RPMI7951 (cell line): Measurements from ENCODE around the gene BTF3. TPM values are rescaled to one million over a fixed set of nuclear protein-coding genes. Genes with fewer than 3 reads are reported as not detected.
A peak's percentile ranks its signal among the peaks of the same experiment; 100 is the strongest.
"Not testable (repeated sequence)": the region's sequence is repeated elsewhere in the genome, so short reads cannot be mapped to it uniquely, and the experiment has no call there.

Experiments
- DNase-seq: peaks from one replicate; pipeline ENCODE4 v3.0.0-alpha.2; 2012; ENCODE audit warnings: low read depth
- total RNA-seq: library from RNA; depleted of rRNA; stranded (reverse); fragments of >200 nt; shearing (Covaris generic); gene quantifications from 2 replicates; pipeline ENCODE4 v1.2.3, GENCODE V29; 2014

BTF3 gene
- total RNA-seq, 1 experiment from 2014 or later: 495 TPM

- no peak for DNase-seq
These were observed 12.5 kb upstream of the BTF3 start for GRCh38 chr5:73485715-73486114.

- DNase-seq: no peak
These were observed 11.9 kb upstream of the BTF3 start for GRCh38 chr5:73486119-73486899.

- DNase-seq: not testable (repeated sequence)
These were observed 11.0 kb upstream of the BTF3 start for GRCh38 chr5:73487257-73487656.

GRCh38 chr5:73487815-73488214, 10.4 kb upstream of the BTF3 start:
- DNase-seq: no peak

- DNase-seq: no peak
These were observed 9.4 kb upstream of the BTF3 start for GRCh38 chr5:73488806-73489205.

- DNase-seq: no peak
These were observed 8.2 kb upstream of the BTF3 start for GRCh38 chr5:73490088-73490487.

GRCh38 chr5:73491155-73491554, 7.1 kb upstream of the BTF3 start:
- no peak for DNase-seq

GRCh38 chr5:73493421-73493820, 4.8 kb upstream of the BTF3 start:
- no peak for DNase-seq

GRCh38 chr5:73494721-73495120, 3.5 kb upstream of the BTF3 start:
- no peak for DNase-seq

- DNase-seq: no peak
These were observed 2.4 kb upstream of the BTF3 start for GRCh38 chr5:73495772-73496335.

- peak; percentile 78 for DNase-seq
These were observed 1.2 kb upstream of the BTF3 start for GRCh38 chr5:73496984-73497457.

GRCh38 chr5:73497497-73498056, 665 bp upstream of the BTF3 start:
- no peak for DNase-seq

GRCh38 chr5:73499187-73499586, 945 bp downstream of the BTF3 start:
- DNase-seq: no peak

GRCh38 chr5:73499756-73500155, 1.5 kb downstream of the BTF3 start:
- DNase-seq: no peak

- DNase-seq: no peak
These were observed 3.2 kb downstream of the BTF3 start for GRCh38 chr5:73501406-73501805.

GRCh38 chr5:73506459-73506955, 8.3 kb downstream of the BTF3 start:
- no peak for DNase-seq

GRCh38 chr5:73507062-73507461, 8.8 kb downstream of the BTF3 start:
- DNase-seq: no peak

GRCh38 chr5:73508521-73508920, 10.3 kb downstream of the BTF3 start:
- DNase-seq: not testable (repeated sequence)

- DNase-seq: no peak
These were observed 15.8 kb downstream of the BTF3 start for GRCh38 chr5:73513996-73514395.

- no peak for DNase-seq
These were observed 16.2 kb downstream of the BTF3 start for GRCh38 chr5:73514418-73514817.

- DNase-seq: no peak
These were observed 17.0 kb downstream of the BTF3 start for GRCh38 chr5:73515232-73515631.

- DNase-seq: peak; percentile 79
These were observed 21.5 kb downstream of the BTF3 start for GRCh38 chr5:73519531-73520283.
